Muscle layer of duodenum (tissue), 2 donors: Measurements from ENCODE around the gene CTSD.

ENCODE experiments used
- H3K27ac ChIP-seq: one replicate; pipeline ENCODE4 v1.7.0; 2013; ENCODE audit warnings: mild to moderate bottlenecking, low read length
- H3K27me3 ChIP-seq: one replicate; pipeline ENCODE4 v1.7.0; 2013; ENCODE audit warnings: low read depth, mild to moderate bottlenecking, control low read depth, low read length
- H3K36me3 ChIP-seq, 2 donors: one replicate each; pipeline ENCODE4 v1.7.0; 2013; ENCODE audit warnings: low read length in 2 of 2, control low read depth in 1 of 2, mild to moderate bottlenecking in 1 of 2; ENCODE audit not compliant: insufficient read depth in 2 of 2, control insufficient read depth in 1 of 2
- H3K4me1 ChIP-seq, 2 donors: one replicate each; pipeline ENCODE4 v1.7.0; 2013; ENCODE audit warnings: low read length in 2 of 2, mild to moderate bottlenecking in 2 of 2, control low read depth in 1 of 2, moderate library complexity in 1 of 2; ENCODE audit not compliant: insufficient read depth in 2 of 2, control insufficient read depth in 1 of 2
- H3K4me3 ChIP-seq, 2 donors: one replicate each; pipeline ENCODE4 v1.7.0; 2013; ENCODE audit warnings: low read length in 2 of 2, low read depth in 1 of 2, mild to moderate bottlenecking in 1 of 2
- H3K9me3 ChIP-seq, 2 donors: one replicate each; pipeline ENCODE4 v1.7.0; 2013; ENCODE audit warnings: low read length in 2 of 2, control low read depth in 1 of 2, mild to moderate bottlenecking in 1 of 2; ENCODE audit not compliant: control insufficient read depth in 1 of 2
- donor health status: healthy.

CTSD gene

GRCh38 chr11:1737080-1737757 is 26.5 kb downstream of the CTSD start:
- Histone ChIP-seq H3K4me1 (no peaks in the 10 kb centered on the region), H3K9me3 (peaks cover 4 to 18% of the 10 kb centered on the region in 2 donors), H3K27ac (no peak overlapping the region), H3K4me3 (no peak overlapping the region), H3K27me3 (peaks cover 17% of the 10 kb centered on the region), H3K36me3 (no peaks in the 10 kb centered on the region)

- Histone ChIP-seq H3K27ac (no peak overlapping the region), H3K36me3 (no peaks in the 10 kb centered on the region), H3K4me1 (no peaks in the 10 kb centered on the region), H3K4me3 (no peak overlapping the region), H3K27me3 (peaks cover 19% of the 10 kb centered on the region), H3K9me3 (peaks cover 4 to 18% of the 10 kb centered on the region in 2 donors)
These were observed 27.2 kb downstream of the CTSD start for GRCh38 chr11:1736447-1736992.

- H3K4me3 ChIP-seq, result no peak overlapping the region
- H3K27ac ChIP-seq, result no peak overlapping the region
- H3K36me3 ChIP-seq, result no peaks in the 10 kb centered on the region
- peaks cover 4 to 18% of the 10 kb centered on the region in 2 donors for H3K9me3 ChIP-seq
- no peaks in the 10 kb centered on the region for H3K4me1 ChIP-seq
- H3K27me3 ChIP-seq, result peaks cover 27% of the 10 kb centered on the region
These were observed 28.5 kb downstream of the CTSD start for GRCh38 chr11:1735271-1735670.

- no peaks in the 10 kb centered on the region for H3K4me1 ChIP-seq
- no peak overlapping the region for H3K27ac ChIP-seq
- peaks cover 30% of the 10 kb centered on the region for H3K27me3 ChIP-seq
- H3K36me3 ChIP-seq, result no peaks in the 10 kb centered on the region
- peaks cover 4 to 18% of the 10 kb centered on the region in 2 donors for H3K9me3 ChIP-seq
- no peak overlapping the region for H3K4me3 ChIP-seq
These were observed 29.1 kb downstream of the CTSD start for GRCh38 chr11:1734641-1735081.

- Histone ChIP-seq H3K4me3 (no peak overlapping the region), H3K9me3 (peaks cover 4 to 18% of the 10 kb centered on the region in 2 donors), H3K27ac (no peak overlapping the region), H3K36me3 (no peaks in the 10 kb centered on the region), H3K4me1 (no peaks in the 10 kb centered on the region), H3K27me3 (peaks cover 30% of the 10 kb centered on the region)
These were observed 29.7 kb downstream of the CTSD start for GRCh38 chr11:1733716-1734640.

- Histone ChIP-seq H3K4me1 (no peaks in the 10 kb centered on the region), H3K4me3 (no peak overlapping the region), H3K27me3 (peaks cover 30% of the 10 kb centered on the region), H3K36me3 (no peaks in the 10 kb centered on the region), H3K27ac (no peak overlapping the region), H3K9me3 (peaks cover 4 to 18% of the 10 kb centered on the region in 2 donors)
These were observed 30.6 kb downstream of the CTSD start for GRCh38 chr11:1733009-1733715.

- Histone ChIP-seq H3K27me3 (peaks cover 30% of the 10 kb centered on the region), H3K4me1 (no peaks in the 10 kb centered on the region), H3K27ac (no peak overlapping the region), H3K36me3 (no peaks in the 10 kb centered on the region), H3K9me3 (peaks cover 4 to 17% of the 10 kb centered on the region in 2 donors), H3K4me3 (no peak overlapping the region)
These were observed 31.2 kb downstream of the CTSD start for GRCh38 chr11:1732418-1733008.

GRCh38 chr11:1731451-1732059 is 32.2 kb downstream of the CTSD start:
- Histone ChIP-seq H3K4me3 (no peak overlapping the region), H3K9me3 (peaks cover 0 to 9% of the 10 kb centered on the region in 2 donors), H3K36me3 (no peaks in the 10 kb centered on the region), H3K4me1 (no peaks in the 10 kb centered on the region), H3K27me3 (peaks cover 35% of the 10 kb centered on the region), H3K27ac (no peak overlapping the region)

GRCh38 chr11:1730059-1730629 is 33.6 kb downstream of the CTSD start:
- no peak overlapping the region for H3K27ac ChIP-seq
- no peak overlapping the region for H3K4me3 ChIP-seq
- H3K36me3 ChIP-seq, result no peaks in the 10 kb centered on the region
- H3K27me3 ChIP-seq, result peaks cover 31% of the 10 kb centered on the region
- no peaks in the 10 kb centered on the region for H3K9me3 ChIP-seq
- no peaks in the 10 kb centered on the region for H3K4me1 ChIP-seq

- Histone ChIP-seq H3K27me3 (peaks cover 27% of the 10 kb centered on the region), H3K9me3 (no peaks in the 10 kb centered on the region), H3K36me3 (no peaks in the 10 kb centered on the region), H3K27ac (no peak overlapping the region), H3K4me3 (no peak overlapping the region), H3K4me1 (no peaks in the 10 kb centered on the region)
These were observed 34.1 kb downstream of the CTSD start for GRCh38 chr11:1729692-1730011.
